Measurements from ENCODE around the gene CARD18.

GRCh38 chr11:105109321-105109720 lies 30.2 kb downstream of the CARD18 start:
- TF ChIP-seq CTCF (IDR thresholded peaks at IDR 0.05) (no peak), POLR2AphosphoS5 (IDR thresholded peaks at IDR 0.05) (no peak), POLR2A (IDR thresholded peaks at IDR 0.05) (no peak)
